Small intestine (tissue), 7 donors: ENCODE data around the gene C5orf15. TPM values are rescaled to one million over a fixed set of nuclear protein-coding genes. Genes with fewer than 3 reads are reported as not detected.
A peak's percentile ranks its signal among the peaks of the same experiment; 100 is the strongest.

Experiments used
- DNase-seq, 2 donors: peaks; one replicate each; pipeline versions ENCODE4 v3.0.0 to v3.0.0-alpha.2; 2013
- FAIRE-seq: peaks from 2 replicates; lab custom pipeline; 2012; peaks lifted over from hg19 to GRCh38; lab: Jason Lieb, UNC
- H3K27ac ChIP-seq, 3 donors: one replicate each; pipeline ENCODE4 v1.5.1; 2013; ENCODE audit warnings: low read length in 2 of 3, mild to moderate bottlenecking in 2 of 3, control low read depth in 1 of 3, inconsistent platforms in 1 of 3, low read depth in 1 of 3, moderate library complexity in 1 of 3
- H3K27me3 ChIP-seq, 3 donors: one replicate each; pipeline ENCODE4 v1.6.1; 2013; ENCODE audit warnings: low read length in 3 of 3, inconsistent platforms in 1 of 3; ENCODE audit not compliant: control insufficient read depth in 3 of 3, insufficient read depth in 3 of 3
- H3K36me3 ChIP-seq, 3 donors: one replicate each; pipeline ENCODE4 v1.6.1; 2013; ENCODE audit warnings: low read length in 3 of 3, inconsistent platforms in 1 of 3, low read depth in 1 of 3, mild to moderate bottlenecking in 1 of 3, moderate library complexity in 1 of 3; ENCODE audit not compliant: control insufficient read depth in 3 of 3, insufficient read depth in 2 of 3
- H3K4me1 ChIP-seq, 3 donors: one replicate each; pipeline ENCODE4 v1.6.1; 2013; ENCODE audit warnings: low read length in 2 of 3, inconsistent platforms in 1 of 3, low read depth in 1 of 3, mild to moderate bottlenecking in 1 of 3, moderate library complexity in 1 of 3; ENCODE audit not compliant: control insufficient read depth in 3 of 3, insufficient read depth in 2 of 3
- H3K4me3 ChIP-seq, 3 donors: one replicate each; pipeline ENCODE4 v1.5.1; 2013; ENCODE audit warnings: low read length in 3 of 3, control low read depth in 1 of 3, inconsistent platforms in 1 of 3, low read depth in 1 of 3, mild to moderate bottlenecking in 1 of 3, moderate library complexity in 1 of 3
- H3K9me3 ChIP-seq, 2 donors: one replicate each; pipeline ENCODE4 v1.6.1; 2013; ENCODE audit warnings: low read depth in 1 of 2, low read length in 1 of 2; ENCODE audit not compliant: control insufficient read depth in 2 of 2, insufficient read depth in 1 of 2
- WGBS, 3 donors: extraction: QIAGEN DNeasy Blood & Tissue Kit; methylation state at CpG; one replicate each; pipeline ENCODE4 v1.1.7; 2013; 5-methylcytosine and 5-hydroxymethylcytosine counted together
- polyA plus RNA-seq, 4 donors: library from polyadenylated mRNA; stranded (reverse) in 3 of 4; unstranded in 1 of 4; fragments of 200-250 nt in 3 of 4; fragments of 120-200 nt in 1 of 4; gene quantifications; one replicate each; pipeline versions ENCODE4 v1.2.1 to v1.2.3, GENCODE V29; 2013
- donor health status: healthy with polysubstance abuse.
- donor health status: control.
- donor health status: control.
- donor health status: Bipolar disorder and iron deficiency.
- donor health status: healthy.

Gene C5orf15
- polyA plus RNA-seq, 4 donors, result 17.3 to 71.2 (median 29.7) TPM

GRCh38 chr5:133916479-133916878 is 51.9 kb downstream of the C5orf15 start:
- Histone ChIP-seq H3K9me3 (no peaks in the 10 kb centered on the region), H3K4me1 (peaks cover 0 to 2% (median 0%) of the 10 kb centered on the region in 3 donors), H3K4me3 (no peak overlapping the region), H3K27me3 (no peaks in the 10 kb centered on the region), H3K36me3 (no peaks in the 10 kb centered on the region), H3K27ac (no peak overlapping the region)
- FAIRE-seq, result no peak
- 77 to 82% (median 81%) methylated on average over 1 of the region's 1 CpG for WGBS, 3 donors
- DNase-seq, result no peak

DNA sequence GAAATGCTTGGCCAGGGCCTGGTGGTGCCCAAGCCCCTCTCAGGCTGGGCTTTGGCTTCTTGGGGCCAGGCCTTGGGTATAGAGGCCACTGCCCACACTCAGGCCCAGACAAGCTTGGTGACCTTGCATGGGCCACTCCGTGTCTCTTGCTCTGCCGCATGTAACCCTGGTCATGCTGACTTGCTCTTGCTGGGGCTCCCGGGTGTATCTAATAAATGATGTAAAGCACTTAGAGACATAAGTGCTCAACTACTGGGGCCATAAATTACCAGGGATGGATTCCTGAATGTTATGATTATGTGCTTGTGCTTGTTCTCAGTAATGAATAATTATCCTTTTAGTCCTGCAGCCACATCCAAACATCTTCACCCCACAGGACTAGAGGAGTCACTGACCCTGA is 54.0 kb downstream of the C5orf15 start:
- DNase-seq (no peak), FAIRE-seq (no peak)
- 70 to 79% (median 75%) methylated on average over 3 of the region's 3 CpGs for WGBS, 3 donors
- Histone ChIP-seq H3K27me3 (no peaks in the 10 kb centered on the region), H3K36me3 (no peaks in the 10 kb centered on the region), H3K4me1 (peaks cover 0 to 2% (median 0%) of the 10 kb centered on the region in 3 donors), H3K4me3 (no peak overlapping the region), H3K9me3 (no peaks in the 10 kb centered on the region), H3K27ac (no peak overlapping the region)

DNA sequence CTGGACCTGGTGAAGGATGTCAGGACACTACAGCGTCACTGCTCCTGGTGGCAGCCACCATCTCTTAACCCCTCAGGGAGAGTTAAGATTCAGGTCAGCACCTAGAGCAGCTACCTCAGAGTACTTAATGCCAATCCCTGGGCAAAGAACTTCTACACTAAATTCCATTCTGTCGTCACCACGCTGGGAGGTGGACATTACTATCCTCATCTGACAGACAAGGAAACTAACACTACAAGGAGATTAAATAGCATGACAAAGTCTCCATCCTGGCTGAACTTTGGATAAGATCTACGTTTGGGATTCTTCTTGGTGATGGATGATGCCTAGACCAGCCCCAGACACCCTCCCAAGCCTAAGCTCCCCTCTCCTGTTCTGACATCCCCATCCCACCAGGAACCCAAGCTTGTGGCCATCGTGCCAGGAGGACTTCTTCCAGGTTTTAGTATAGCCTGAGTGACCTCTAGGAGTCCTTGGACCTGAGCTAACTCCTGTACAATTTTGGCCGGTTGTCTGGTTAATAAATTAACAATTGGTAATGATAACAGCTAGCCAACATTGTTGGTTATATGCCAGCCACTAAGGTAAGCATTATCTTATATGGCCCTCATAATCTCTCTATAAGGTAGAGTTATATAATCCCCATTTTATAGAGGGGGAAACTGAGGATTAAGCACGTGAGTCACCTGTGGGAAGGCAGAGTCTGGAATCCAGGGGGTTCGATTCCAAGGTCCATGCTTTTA is 54.8 kb downstream of the C5orf15 start:
- H3K27ac ChIP-seq, result no peak overlapping the region
- H3K36me3 ChIP-seq, result no peaks in the 10 kb centered on the region
- WGBS, 3 donors, result 27 to 64% (median 44%) methylated on average over 8 of the region's 8 CpGs
- H3K9me3 ChIP-seq, result no peaks in the 10 kb centered on the region
- no peaks in the 10 kb centered on the region for H3K27me3 ChIP-seq
- H3K4me3 ChIP-seq, result no peak overlapping the region
- DNase-seq (peak in 1 of 2 donors; percentile 80), FAIRE-seq (no peak)
- peaks cover 0 to 2% (median 0%) of the 10 kb centered on the region in 3 donors for H3K4me1 ChIP-seq

GRCh38 chr5:133912951-133913350 is 55.5 kb downstream of the C5orf15 start:
- WGBS, 3 donors, result 78 to 93% (median 85%) methylated on average over 10 of the region's 10 CpGs
- FAIRE-seq, result no peak
- DNase-seq, result no peak
- H3K4me3 ChIP-seq, result no peak overlapping the region
- H3K9me3 ChIP-seq, result no peaks in the 10 kb centered on the region
- no peaks in the 10 kb centered on the region for H3K36me3 ChIP-seq
- H3K4me1 ChIP-seq, result peaks cover 0 to 2% (median 0%) of the 10 kb centered on the region in 3 donors
- H3K27me3 ChIP-seq, result no peaks in the 10 kb centered on the region
- no peak overlapping the region for H3K27ac ChIP-seq

DNA sequence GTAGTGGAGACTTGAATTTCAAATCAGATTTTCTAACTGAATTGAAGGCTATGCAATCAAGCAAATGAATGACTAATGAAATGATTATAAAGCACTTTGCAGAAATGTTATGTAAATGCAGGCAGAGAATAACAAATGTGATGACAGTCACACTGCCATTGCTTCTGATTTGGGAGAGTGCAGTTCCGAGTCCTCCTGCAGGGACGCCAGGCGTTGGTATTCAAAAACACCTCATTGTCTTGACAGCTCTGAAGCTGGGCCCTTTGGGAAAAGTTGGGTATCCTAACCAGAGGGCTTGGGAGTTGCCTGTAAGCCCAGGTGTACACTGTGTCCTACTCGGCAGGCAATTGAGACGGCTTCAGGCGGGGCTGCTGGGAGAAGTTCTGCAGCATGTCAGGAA is 57.9 kb downstream of the C5orf15 start:
- Histone ChIP-seq H3K9me3 (no peaks in the 10 kb centered on the region), H3K4me3 (no peak overlapping the region), H3K27ac (no peak overlapping the region), H3K4me1 (peaks cover 0 to 9% (median 2%) of the 10 kb centered on the region in 3 donors), H3K36me3 (no peaks in the 10 kb centered on the region), H3K27me3 (no peaks in the 10 kb centered on the region)
- WGBS, 3 donors, result 70 to 76% (median 76%) methylated on average over 6 of the region's 6 CpGs
- FAIRE-seq (no peak), DNase-seq (no peak)

DNA sequence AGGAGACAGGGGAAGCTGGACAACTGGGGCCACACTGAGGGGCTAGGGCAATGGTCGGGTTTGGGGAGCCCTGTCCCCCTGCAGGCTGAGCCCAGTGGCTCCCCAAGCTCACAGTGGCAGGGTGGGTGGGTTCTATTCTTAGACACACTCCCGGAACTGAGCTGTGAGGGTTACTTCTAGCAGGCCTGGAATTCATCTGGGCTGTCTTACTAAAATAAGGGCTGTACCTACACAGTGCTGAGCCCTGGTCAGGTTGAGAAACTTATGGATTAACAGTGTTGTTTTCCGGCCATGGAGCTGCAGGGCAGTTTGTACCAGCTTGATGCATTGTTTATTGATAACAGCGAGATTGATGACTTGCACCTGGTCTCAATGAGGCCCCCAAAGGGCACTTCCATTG is 58.8 kb downstream of the C5orf15 start:
- no peaks in the 10 kb centered on the region for H3K27me3 ChIP-seq
- no peak overlapping the region for H3K27ac ChIP-seq
- FAIRE-seq, result no peak
- H3K4me1 ChIP-seq, result peaks cover 0 to 11% (median 2%) of the 10 kb centered on the region in 3 donors
- no peaks in the 10 kb centered on the region for H3K36me3 ChIP-seq
- 76 to 84% (median 79%) methylated on average over 4 of the region's 4 CpGs for WGBS, 3 donors
- no peaks in the 10 kb centered on the region for H3K9me3 ChIP-seq
- no peak overlapping the region for H3K4me3 ChIP-seq
- no peak for DNase-seq

GRCh38 chr5:133907075-133907474 is 61.4 kb downstream of the C5orf15 start:
- FAIRE-seq, result no peak
- H3K9me3 ChIP-seq, result no peaks in the 10 kb centered on the region
- DNase-seq, result no peak
- WGBS, 3 donors, result 62 to 82% (median 70%) methylated on average over 9 of the region's 9 CpGs
- no peak overlapping the region for H3K27ac ChIP-seq
- H3K27me3 ChIP-seq, result no peaks in the 10 kb centered on the region
- H3K36me3 ChIP-seq, result no peaks in the 10 kb centered on the region
- no peak overlapping the region for H3K4me3 ChIP-seq
- H3K4me1 ChIP-seq, result peaks cover 0 to 11% (median 0%) of the 10 kb centered on the region in 3 donors

DNA sequence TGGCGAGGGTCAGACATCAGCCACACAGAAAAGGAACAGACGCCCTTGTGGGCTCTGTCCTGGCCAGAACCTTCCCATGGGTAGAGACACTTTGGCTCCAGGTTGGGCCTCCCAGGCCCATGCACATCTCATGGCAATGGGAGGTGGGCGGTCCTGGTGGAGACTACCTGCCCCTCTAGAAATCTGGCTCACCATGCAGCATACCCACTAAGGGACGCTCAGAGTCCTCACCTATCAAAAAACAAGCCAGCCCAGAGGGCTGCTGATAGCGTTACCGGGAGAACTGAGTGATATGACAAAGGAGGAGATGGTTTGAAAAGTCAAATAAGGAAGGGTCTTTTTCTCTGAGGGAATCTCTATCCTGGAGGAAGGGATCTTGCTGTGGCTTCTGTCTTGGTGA is 62.1 kb downstream of the C5orf15 start:
- H3K27me3 ChIP-seq, result no peaks in the 10 kb centered on the region
- DNase-seq (no peak), FAIRE-seq (no peak)
- H3K27ac ChIP-seq, result peak overlapping the region in 1 of 3 donors; percentile 74
- H3K4me1 ChIP-seq, result peaks cover 0 to 11% (median 0%) of the 10 kb centered on the region in 3 donors
- H3K4me3 ChIP-seq, result no peak overlapping the region
- H3K9me3 ChIP-seq, result no peaks in the 10 kb centered on the region
- 81 to 86% (median 82%) methylated on average over 6 of the region's 6 CpGs for WGBS, 3 donors
- no peaks in the 10 kb centered on the region for H3K36me3 ChIP-seq
